HG02642 (cell line): ENCODE measurements around the gene MRPS5.

Source experiments
- ATAC-seq: cut with Tn5 transposase; IDR thresholded peaks from one replicate; pipeline ENCODE4 v1.9.1; 2021; ENCODE audit warnings: mild to moderate bottlenecking; ENCODE audit not compliant: unreplicated experiment, poor library complexity

Gene MRPS5

DNA sequence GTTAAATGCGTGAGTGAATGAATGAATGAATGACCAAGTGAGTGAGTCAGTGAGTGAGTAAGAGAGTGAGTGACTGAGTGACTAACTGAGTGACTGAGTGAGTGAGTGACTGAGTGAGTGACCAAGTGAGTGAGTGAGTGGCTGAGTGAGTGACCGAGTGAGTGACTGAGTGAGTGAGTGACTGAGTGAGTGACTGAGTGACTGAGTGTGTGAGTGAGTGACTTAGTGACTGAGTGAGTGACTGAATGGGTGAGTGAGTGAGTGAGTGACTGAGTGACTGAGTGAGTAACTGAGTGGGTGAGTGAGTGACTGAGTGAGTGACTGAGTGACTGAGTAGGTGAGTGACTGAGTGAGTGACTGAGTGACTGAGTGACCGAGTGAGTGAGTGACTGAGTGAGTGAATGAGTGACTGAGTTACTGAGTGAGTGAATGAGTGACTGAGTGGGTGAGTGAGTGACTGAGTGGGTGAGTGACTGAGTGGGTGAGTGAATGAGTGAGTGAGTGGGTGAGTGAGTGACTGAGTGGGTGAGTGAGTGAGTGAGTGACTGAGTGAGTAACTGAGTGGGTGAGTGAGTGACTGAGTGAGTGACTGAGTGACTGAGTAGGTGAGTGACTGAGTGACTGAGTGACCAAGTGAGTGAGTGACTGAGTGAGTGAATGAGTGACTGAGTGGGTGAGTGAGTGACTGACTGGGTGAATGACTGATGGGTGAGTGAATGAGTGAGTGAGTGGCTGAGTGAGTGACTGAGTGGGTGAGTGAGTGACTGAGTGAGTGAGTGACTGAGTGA lies 84.8 kb downstream of the MRPS5 start:
- ATAC-seq: no peak
